Glomerular endothelial cell (primary cell): ENCODE measurements around the gene LTB4R2. TPM values are rescaled to one million over a fixed set of nuclear protein-coding genes. Genes with fewer than 3 reads are reported as not detected.

ENCODE experiments used
- DNase-seq: peaks from one replicate; pipeline ENCODE4 v3.0.0-alpha.2; 2011; ENCODE audit warnings: low read depth, low spot score; ENCODE audit errors: extremely low read depth
- total RNA-seq: library from RNA; depleted of rRNA; stranded (reverse); fragments of >200 nt; gene quantifications from 2 replicates; pipeline ENCODE4 v1.2.3, GENCODE V29; 2015

LTB4R2 gene
- total RNA-seq = 1.8 and 8.4 TPM in 2 replicates

- no peak for DNase-seq
Observed at GRCh38 chr14:24309538-24310264, at the start of gene LTB4R2. Gene LTB4R2, plus strand, starts transcription at chr14:24310140. Its CDS starts 525 bp downstream, at chr14:24310665.

- no peak for DNase-seq
Observed at GRCh38 chr14:24260780-24261157, 49.2 kb upstream of the LTB4R2 start.

GRCh38 chr14:24261256-24261968 lies 48.5 kb upstream of the LTB4R2 start:
- no peak for DNase-seq

- DNase-seq = no peak
Observed at GRCh38 chr14:24261969-24262327, 48.0 kb upstream of the LTB4R2 start.

- DNase-seq = no peak
Observed at GRCh38 chr14:24262821-24263733, 46.9 kb upstream of the LTB4R2 start, which contains the start of gene TGM1. Gene TGM1, minus strand, starts transcription at chr14:24263177. Its CDS starts 825 bp downstream, at chr14:24262352.

GRCh38 chr14:24263848-24264247 lies 46.1 kb upstream of the LTB4R2 start:
- DNase-seq = no peak

GRCh38 chr14:24264298-24264697 lies 45.6 kb upstream of the LTB4R2 start:
- DNase-seq = no peak

- DNase-seq = no peak
Observed at GRCh38 chr14:24266344-24267244, 43.3 kb upstream of the LTB4R2 start.

GRCh38 chr14:24267516-24267915 lies 42.4 kb upstream of the LTB4R2 start:
- DNase-seq = no peak

- no peak for DNase-seq
Observed at GRCh38 chr14:24268225-24268624, 41.7 kb upstream of the LTB4R2 start.

- no peak for DNase-seq
Observed at GRCh38 chr14:24269368-24269767, 40.6 kb upstream of the LTB4R2 start.

- DNase-seq = no peak
Observed at GRCh38 chr14:24269910-24270536, 39.9 kb upstream of the LTB4R2 start.

- no peak for DNase-seq
Observed at GRCh38 chr14:24270537-24271133, 39.3 kb upstream of the LTB4R2 start.

- DNase-seq = no peak
Observed at GRCh38 chr14:24271134-24271833, 38.7 kb upstream of the LTB4R2 start, which contains the start of gene RABGGTA. Gene RABGGTA, minus strand, starts transcription at chr14:24271597. Its CDS starts 482 bp downstream, at chr14:24271115.

- no peak for DNase-seq
Observed at GRCh38 chr14:24271834-24272263, 38.1 kb upstream of the LTB4R2 start.

- DNase-seq = no peak
Observed at GRCh38 chr14:24272467-24272866, 37.5 kb upstream of the LTB4R2 start.

GRCh38 chr14:24273422-24273998 lies 36.4 kb upstream of the LTB4R2 start:
- no peak for DNase-seq

GRCh38 chr14:24274101-24274543 lies 35.8 kb upstream of the LTB4R2 start:
- DNase-seq = no peak
